Spleen (tissue), 7 donors: ENCODE results near the gene SIAH1.

Experiments
- POLR2A ChIP-seq, 3 donors: fragments of 450-650 bp; IDR thresholded peaks; one replicate each; pipeline ENCODE4 v1.5.1; 2017; ENCODE audit warnings: antibody characterized with exemption in 3 of 3, mild to moderate bottlenecking in 1 of 3
- POLR2AphosphoS5 ChIP-seq, 3 donors: sonication (generic); formaldehyde crosslinking; IDR thresholded peaks; one replicate each; pipeline ENCODE4 v1.5.1; 2017; ENCODE audit warnings: antibody characterized with exemption in 3 of 3
- TF ChIP-seq, protein P1 (sequence below), 11 experiments: fragments of 200-600 bp in 7 of 11; fragments of 450-650 bp in 4 of 11; sonication (generic) in 4 of 11; IDR thresholded peaks in 8 of 11; conservative IDR thresholded peaks in 3 of 11; 1 replicate in 7 of 11; 2 replicates in 4 of 11; pipeline versions ENCODE4 v1.4.0 to v1.8.0; 2016 to 2021; ENCODE audit warnings: antibody characterized with exemption in 11 of 11, inconsistent platforms in 4 of 11, mild to moderate bottlenecking in 1 of 11
- donor health status: DM: no; HTN: no; CAD: no; lungs with moderate emphysema.
- donor health status: DM: no; HTN: no; CAD: no.
- donor health status: DM: no; HTN: no; CAD: no.

GRCh38 chr16:48361012-48361411 is 24.2 kb downstream of the SIAH1 start:
- TF ChIP-seq, protein P1, sequence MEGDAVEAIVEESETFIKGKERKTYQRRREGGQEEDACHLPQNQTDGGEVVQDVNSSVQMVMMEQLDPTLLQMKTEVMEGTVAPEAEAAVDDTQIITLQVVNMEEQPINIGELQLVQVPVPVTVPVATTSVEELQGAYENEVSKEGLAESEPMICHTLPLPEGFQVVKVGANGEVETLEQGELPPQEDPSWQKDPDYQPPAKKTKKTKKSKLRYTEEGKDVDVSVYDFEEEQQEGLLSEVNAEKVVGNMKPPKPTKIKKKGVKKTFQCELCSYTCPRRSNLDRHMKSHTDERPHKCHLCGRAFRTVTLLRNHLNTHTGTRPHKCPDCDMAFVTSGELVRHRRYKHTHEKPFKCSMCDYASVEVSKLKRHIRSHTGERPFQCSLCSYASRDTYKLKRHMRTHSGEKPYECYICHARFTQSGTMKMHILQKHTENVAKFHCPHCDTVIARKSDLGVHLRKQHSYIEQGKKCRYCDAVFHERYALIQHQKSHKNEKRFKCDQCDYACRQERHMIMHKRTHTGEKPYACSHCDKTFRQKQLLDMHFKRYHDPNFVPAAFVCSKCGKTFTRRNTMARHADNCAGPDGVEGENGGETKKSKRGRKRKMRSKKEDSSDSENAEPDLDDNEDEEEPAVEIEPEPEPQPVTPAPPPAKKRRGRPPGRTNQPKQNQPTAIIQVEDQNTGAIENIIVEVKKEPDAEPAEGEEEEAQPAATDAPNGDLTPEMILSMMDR (IDR thresholded peaks at IDR 0.05 in 8 of 11, conservative IDR thresholded peaks at IDR 0.05 in 3 of 11) = no peak
- TF ChIP-seq POLR2A (IDR thresholded peaks at IDR 0.05) (no peak), POLR2AphosphoS5 (IDR thresholded peaks at IDR 0.05) (no peak)
